HCT116 (cell line): ENCODE results near the gene KRTAP10-9. TPM values are rescaled to one million over a fixed set of nuclear protein-coding genes. Genes with fewer than 3 reads are reported as not detected.
A peak's percentile ranks its signal among the peaks of the same experiment; 100 is the strongest.
"Not testable (repeated sequence)": the region's sequence is repeated elsewhere in the genome, so short reads cannot be mapped to it uniquely, and the experiment has no call there.

Experiments
- ATAC-seq: fragments of 200-7000 bp; cut with Tn5 transposase; 2 replicates; pipeline ENCODE4 v1.9.1; 2020; ENCODE audit warnings: mild to moderate bottlenecking, moderate library complexity
- BruUV-seq: library from RNA; stranded (reverse); fragments of 400-500 nt; replicated peaks from 2 replicates; lab custom pipeline; 2021; lab: Mats Ljungman, UMichigan
- CTCF ChIA-PET: fragments of 300-600 bp; sonication (Branson Sonifier 250); formaldehyde crosslinking; loops from one replicate; lab custom pipeline; 2021; ENCODE audit warnings: antibody characterized with exemption; lab: Charles Lee
- POLR2A ChIA-PET: fragments of 300-600, 350-600 bp; sonication (Branson Sonifier 250); formaldehyde crosslinking; loops from one replicate; lab custom pipeline; 2021; ENCODE audit warnings: antibody characterized with exemption; lab: Charles Lee
- RAD21 ChIA-PET, 2 experiments: fragments of 300-600 bp; sonication (Branson Sonifier 250); formaldehyde crosslinking; loops; one replicate each; lab custom pipeline; 2023; ENCODE audit warnings: low total read pairs in 2 of 2; ENCODE audit not compliant: uncharacterized antibody in 2 of 2, unreplicated experiment in 2 of 2, low non-redundant PET in 1 of 2; lab: Charles Lee
- DNase-seq: peaks from one replicate; pipeline ENCODE4 v3.0.0-alpha.2; 2010; ENCODE audit warnings: low read depth, low spot score
- H2AFZ ChIP-seq: fragments of 200-600 bp; shearing (Covaris generic), sonication (generic); 2 replicates; pipeline ENCODE4 v1.6.1; 2017; ENCODE audit warnings: low read depth, mixed run types, mixed read lengths, antibody characterized with exemption, low read length; ENCODE audit not compliant: poor library complexity, severe bottlenecking
- H3K27ac ChIP-seq: 2 replicates; pipeline ENCODE4 v1.5.1; 2012; ENCODE audit warnings: low read depth, low read length
- H3K27me3 ChIP-seq: fragments of 200-600 bp; sonication (generic); 2 replicates; pipeline ENCODE4 v1.6.1; 2016; ENCODE audit warnings: mixed run types, low read length, mixed read lengths; ENCODE audit not compliant: insufficient read depth
- H3K36me3 ChIP-seq, 2 experiments: fragments of 200-500 bp in 1 of 2; fragments of 200-600 bp in 1 of 2; sonication (Bioruptor generic) in 1 of 2; sonication (generic) in 1 of 2; 2 replicates each; pipeline versions ENCODE4 v1.5.1 to v1.6.1; 2014 to 2016; ENCODE audit warnings: low read length in 2 of 2, inconsistent platforms in 1 of 2, mixed read lengths in 1 of 2, mixed run types in 1 of 2; ENCODE audit not compliant: insufficient read depth in 2 of 2, control insufficient read depth in 1 of 2
- H3K4me1 ChIP-seq, 2 experiments: fragments of 200-600 bp in 1 of 2; sonication (generic) in 1 of 2; 2 replicates each; pipeline versions ENCODE4 v1.5.1 to v1.6.1; 2012 to 2017; ENCODE audit warnings: low read length in 2 of 2, inconsistent platforms in 1 of 2, mild to moderate bottlenecking in 1 of 2, mixed read lengths in 1 of 2, mixed run types in 1 of 2, moderate library complexity in 1 of 2; ENCODE audit not compliant: insufficient read depth in 2 of 2, control insufficient read depth in 1 of 2
- H3K4me2 ChIP-seq: fragments of 200-600 bp; sonication (generic); 2 replicates; pipeline ENCODE4 v1.6.1; 2017; ENCODE audit warnings: mixed run types, low read length, mixed read lengths
- H3K4me3 ChIP-seq, 2 experiments: fragments of 200-600 bp in 1 of 2; sonication (generic) in 1 of 2; replicated peaks in 1 of 2; 2 replicates each; pipeline ENCODE4 v1.5.1; 2011 to 2016; ENCODE audit warnings: low read length in 2 of 2, control low read depth in 1 of 2, low read depth in 1 of 2, mild to moderate bottlenecking in 1 of 2, mixed read lengths in 1 of 2, mixed run types in 1 of 2
- H3K79me2 ChIP-seq: fragments of 200-600 bp; sonication (generic); 2 replicates; pipeline ENCODE4 v1.6.1; 2017; ENCODE audit warnings: mild to moderate bottlenecking, mixed run types, low read length, moderate library complexity, mixed read lengths; ENCODE audit not compliant: insufficient read depth
- H3K9ac ChIP-seq: fragments of 200-600 bp; sonication (generic); 2 replicates; pipeline ENCODE4 v1.6.1; 2016; ENCODE audit warnings: low read length, mixed read lengths
- H3K9me2 ChIP-seq: fragments of 200-600 bp; sonication (generic), shearing (Covaris generic); 2 replicates; pipeline ENCODE4 v1.6.1; 2017; ENCODE audit warnings: mixed run types, mild to moderate bottlenecking, moderate library complexity; ENCODE audit not compliant: insufficient read depth
- H3K9me3 ChIP-seq, 2 experiments: fragments of 200-500 bp in 1 of 2; fragments of 200-600 bp in 1 of 2; sonication (Bioruptor generic) in 1 of 2; sonication (generic) in 1 of 2; 2 replicates each; pipeline ENCODE4 v1.6.1; 2014 to 2017; ENCODE audit warnings: low read length in 2 of 2, mixed read lengths in 2 of 2, inconsistent platforms in 1 of 2, low read depth in 1 of 2, mild to moderate bottlenecking in 1 of 2, mixed run types in 1 of 2, moderate library complexity in 1 of 2; ENCODE audit not compliant: control insufficient read depth in 1 of 2, insufficient read depth in 1 of 2
- H4K20me1 ChIP-seq: fragments of 200-600 bp; sonication (generic), shearing (Covaris generic); 2 replicates; pipeline ENCODE4 v1.6.1; 2017; ENCODE audit warnings: mixed run types, mild to moderate bottlenecking, moderate library complexity; ENCODE audit not compliant: insufficient read depth
- EZH2 ChIP-seq: fragments of 200-600 bp; sonication (generic); IDR thresholded peaks from 2 replicates; pipeline ENCODE4 v1.6.1; 2017; ENCODE audit warnings: antibody characterized with exemption, mixed run types
- FOSL1 ChIP-seq: IDR thresholded peaks from 2 replicates; pipeline ENCODE4 v1.6.1; 2012; ENCODE audit warnings: low read depth
- POLR2A ChIP-seq: IDR thresholded peaks from 2 replicates; pipeline ENCODE4 v1.7.0; 2011; ENCODE audit warnings: borderline replicate concordance; ENCODE audit not compliant: insufficient read depth, insufficient read length; ENCODE audit errors: extremely low read depth
- RAD21 ChIP-seq: IDR thresholded peaks from 2 replicates; pipeline ENCODE4 v1.6.1; 2012; ENCODE audit warnings: low read depth, mild to moderate bottlenecking
- SIN3A ChIP-seq: IDR thresholded peaks from 2 replicates; pipeline ENCODE4 v1.6.1; 2012; ENCODE audit warnings: low read depth
- SP1 ChIP-seq: IDR thresholded peaks from 2 replicates; pipeline ENCODE4 v1.6.1; 2012; ENCODE audit warnings: low read depth
- SRF ChIP-seq: IDR thresholded peaks from 2 replicates; pipeline ENCODE4 v1.6.1; 2012; ENCODE audit warnings: low read depth
- intact Hi-C: fragments of 100-400 bp; cut with micrococcal nuclease; formaldehyde crosslinking; loops from 2 replicates; pipeline ENCODE4 v1.10.0; 2022
- total RNA-seq: library from RNA; stranded (reverse); gene quantifications from one replicate; pipeline ENCODE4 v1.2.1, GENCODE V29; 2021; ENCODE audit not compliant: unreplicated experiment
- TF ChIP-seq, protein P1 (sequence below): IDR thresholded peaks from 2 replicates; pipeline ENCODE4 v1.6.1; 2011; ENCODE audit warnings: mild to moderate bottlenecking, low read length, moderate library complexity; ENCODE audit not compliant: insufficient replicate concordance; ENCODE audit errors: extremely low read depth
- TF ChIP-seq, protein P2 (sequence below): IDR thresholded peaks from 2 replicates; pipeline ENCODE4 v1.6.1; 2012

The KRTAP10-9 gene
- total RNA-seq, 1 experiment from 2014 or later = not detected

DNA sequence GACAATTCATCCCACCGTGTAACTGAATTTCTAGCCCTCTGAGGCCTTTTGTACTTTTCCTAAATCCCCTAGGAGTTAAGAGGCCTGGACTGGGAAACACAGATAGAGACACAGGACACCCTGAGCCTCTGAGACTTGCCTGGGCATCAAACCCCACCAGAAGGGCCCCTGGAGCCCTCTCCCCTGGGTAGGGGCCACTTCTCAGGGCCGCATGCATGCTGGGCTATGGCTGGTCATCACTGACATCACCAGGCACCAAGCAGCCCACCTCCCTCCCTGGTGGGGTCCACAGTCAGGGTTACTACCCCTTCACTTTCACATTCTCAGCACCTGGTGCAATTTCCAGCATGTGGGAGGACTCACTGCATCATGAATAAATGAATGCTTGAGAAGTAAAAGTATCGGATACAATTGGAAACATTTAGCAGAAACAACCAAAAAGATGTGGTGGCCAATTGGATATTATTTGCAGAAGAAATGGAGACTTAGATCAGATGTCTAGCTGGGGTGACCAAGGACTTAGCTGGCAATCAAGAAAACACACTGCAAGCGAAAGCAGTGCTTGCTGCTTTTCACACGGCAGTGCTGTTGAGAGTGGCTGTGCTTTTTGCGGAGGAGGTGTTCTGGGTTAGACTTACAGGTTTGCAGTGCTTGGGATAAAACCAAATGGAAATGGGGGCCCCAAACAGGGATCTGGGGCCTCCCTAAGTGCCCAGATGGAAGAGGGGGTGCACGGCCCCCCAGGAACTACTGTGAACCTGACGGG lies 27.4 kb upstream of the KRTAP10-9 start (continued):
- TF ChIP-seq, protein P1, sequence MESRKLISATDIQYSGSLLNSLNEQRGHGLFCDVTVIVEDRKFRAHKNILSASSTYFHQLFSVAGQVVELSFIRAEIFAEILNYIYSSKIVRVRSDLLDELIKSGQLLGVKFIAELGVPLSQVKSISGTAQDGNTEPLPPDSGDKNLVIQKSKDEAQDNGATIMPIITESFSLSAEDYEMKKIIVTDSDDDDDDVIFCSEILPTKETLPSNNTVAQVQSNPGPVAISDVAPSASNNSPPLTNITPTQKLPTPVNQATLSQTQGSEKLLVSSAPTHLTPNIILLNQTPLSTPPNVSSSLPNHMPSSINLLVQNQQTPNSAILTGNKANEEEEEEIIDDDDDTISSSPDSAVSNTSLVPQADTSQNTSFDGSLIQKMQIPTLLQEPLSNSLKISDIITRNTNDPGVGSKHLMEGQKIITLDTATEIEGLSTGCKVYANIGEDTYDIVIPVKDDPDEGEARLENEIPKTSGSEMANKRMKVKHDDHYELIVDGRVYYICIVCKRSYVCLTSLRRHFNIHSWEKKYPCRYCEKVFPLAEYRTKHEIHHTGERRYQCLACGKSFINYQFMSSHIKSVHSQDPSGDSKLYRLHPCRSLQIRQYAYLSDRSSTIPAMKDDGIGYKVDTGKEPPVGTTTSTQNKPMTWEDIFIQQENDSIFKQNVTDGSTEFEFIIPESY = no peak
- TF ChIP-seq FOSL1 (no peak), SP1 (no peak), POLR2A (no peak), RAD21 (no peak), SRF (no peak), SIN3A (no peak), EZH2 (no peak)
- TF ChIP-seq, protein P2, sequence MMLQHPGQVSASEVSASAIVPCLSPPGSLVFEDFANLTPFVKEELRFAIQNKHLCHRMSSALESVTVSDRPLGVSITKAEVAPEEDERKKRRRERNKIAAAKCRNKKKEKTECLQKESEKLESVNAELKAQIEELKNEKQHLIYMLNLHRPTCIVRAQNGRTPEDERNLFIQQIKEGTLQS = no peak

DNA sequence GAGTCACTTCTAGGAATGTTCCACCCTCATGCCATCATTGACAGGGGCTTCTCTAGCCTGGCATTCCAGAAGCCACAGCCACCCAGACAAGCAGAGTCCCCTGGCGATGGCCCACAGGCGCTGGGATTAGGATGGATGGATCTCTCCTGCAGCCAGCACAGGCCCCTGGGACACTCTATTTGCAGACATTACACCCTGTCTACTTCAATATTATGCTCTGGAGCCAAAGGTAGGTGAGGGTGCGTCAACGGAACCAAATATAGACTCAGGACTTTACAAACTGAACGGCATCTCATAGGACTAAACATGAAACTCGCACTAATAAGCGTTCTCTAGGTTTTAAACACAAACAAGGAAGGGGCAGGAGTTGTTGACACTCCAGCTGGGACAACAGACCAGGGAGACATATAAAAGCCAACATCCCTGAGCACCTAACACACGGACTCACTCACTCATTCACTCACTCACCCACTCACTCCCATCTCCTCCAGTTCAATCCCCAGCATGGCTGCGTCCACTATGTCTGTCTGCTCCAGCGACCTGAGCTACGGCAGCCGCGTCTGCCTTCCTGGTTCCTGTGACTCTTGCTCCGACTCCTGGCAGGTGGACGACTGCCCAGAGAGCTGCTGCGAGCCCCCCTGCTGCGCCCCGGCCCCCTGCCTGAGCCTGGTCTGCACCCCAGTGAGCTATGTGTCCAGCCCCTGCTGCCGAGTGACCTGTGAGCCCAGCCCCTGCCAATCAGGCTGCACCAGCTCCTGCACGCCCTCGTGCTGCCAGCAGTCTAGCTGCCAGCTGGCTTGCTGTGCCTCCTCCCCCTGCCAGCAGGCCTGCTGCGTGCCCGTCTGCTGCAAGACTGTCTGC lies 26.5 kb upstream of the KRTAP10-9 start, which contains the start of gene KRTAP10-7:
Gene KRTAP10-7 (plus strand): TSS at position 480 of the 861 bp plus-strand sequence. CDS start 25 bp downstream, at position 505.
- H3K9me2 ChIP-seq, H3K4me1 ChIP-seq, RAD21 ChIA-PET, POLR2A ChIA-PET, H3K27ac ChIP-seq, H4K20me1 ChIP-seq, CTCF ChIA-PET, intact Hi-C loops, ATAC-seq, H3K4me3 ChIP-seq, H3K9me3 ChIP-seq, BruUV-seq, H3K79me2 ChIP-seq, DNase-seq, H2AFZ ChIP-seq, H3K9ac ChIP-seq, H3K36me3 ChIP-seq, H3K4me2 ChIP-seq: not testable (repeated sequence)
- H3K27me3 ChIP-seq = peaks cover 11% of the 10 kb centered on the region; the same call in 1 of the 2 replicates

DNA sequence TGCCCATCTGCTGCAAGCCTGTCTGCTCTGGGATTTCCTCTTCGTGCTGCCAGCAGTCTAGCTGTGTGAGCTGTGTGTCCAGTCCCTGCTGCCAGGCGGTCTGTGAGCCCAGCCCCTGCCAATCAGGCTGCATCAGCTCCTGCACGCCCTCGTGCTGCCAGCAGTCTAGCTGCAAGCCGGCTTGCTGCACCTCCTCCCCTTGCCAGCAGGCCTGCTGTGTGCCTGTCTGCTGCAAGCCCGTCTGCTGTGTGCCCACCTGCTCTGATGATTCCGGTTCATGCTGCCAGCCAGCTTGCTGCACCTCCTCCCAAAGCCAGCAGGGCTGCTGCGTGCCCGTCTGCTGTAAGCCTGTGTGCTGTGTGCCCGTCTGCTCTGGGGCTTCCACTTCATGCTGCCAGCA lies 25.8 kb upstream of the KRTAP10-9 start:
- DNase-seq, BruUV-seq, H3K79me2 ChIP-seq, H2AFZ ChIP-seq, H3K36me3 ChIP-seq, CTCF ChIA-PET, intact Hi-C loops, H3K9me2 ChIP-seq, H4K20me1 ChIP-seq, POLR2A ChIA-PET, RAD21 ChIA-PET, H3K27ac ChIP-seq, H3K4me3 ChIP-seq, H3K4me2 ChIP-seq, H3K9me3 ChIP-seq, H3K4me1 ChIP-seq, H3K9ac ChIP-seq: not testable (repeated sequence)
- peaks cover 11% of the 10 kb centered on the region; the same call in 1 of the 2 replicates for H3K27me3 ChIP-seq
- ATAC-seq = peak; percentile 47
